K562 (cell line): ENCODE measurements around the gene TRPC3. TPM values are rescaled to one million over a fixed set of nuclear protein-coding genes. Genes with fewer than 3 reads are reported as not detected.

ENCODE experiments used
- ATAC-seq: fragments of 200-7000 bp; cut with Tn5 transposase; 3 replicates; pipeline ENCODE4 v1.9.1; 2020; ENCODE audit warnings: moderate library complexity
- BruUV-seq: library from RNA; stranded (reverse); fragments of 400-500 nt; replicated peaks from 2 replicates; lab custom pipeline; 2021; lab: Mats Ljungman, UMichigan
- CTCF ChIA-PET: fragments of 300-600 bp; formaldehyde crosslinking; extraction: SDS; loops from one replicate; lab custom pipeline; 2021; ENCODE audit warnings: low intra/inter-chr PET ratio; lab: Yijun Ruan, JAX
- POLR2A ChIA-PET: fragments of 300-600, 350-650 bp; sonication (Branson Sonifier 250); formaldehyde crosslinking; extraction: SDS; loops from one replicate; lab custom pipeline; 2021; ENCODE audit warnings: antibody characterized with exemption, inconsistent platforms; lab: Yijun Ruan, JAX
- DNase-seq, 4 experiments: peaks; one replicate each; pipeline versions ENCODE4 v3.0.0 to v3.0.0-alpha.2; 2011 to 2018; ENCODE audit warnings: low spot score in 3 of 4, mixed read lengths in 3 of 4; ENCODE audit errors: extremely low read depth in 1 of 4
- FAIRE-seq: peaks from 2 replicates; lab custom pipeline; 2011; peaks lifted over from hg19 to GRCh38; lab: Jason Lieb, UNC
- H2AFZ ChIP-seq: 2 replicates; pipeline ENCODE4 v1.6.0; 2011; ENCODE audit warnings: low read depth, low read length, control low read depth, inconsistent platforms
- H3K27ac ChIP-seq: fragments of 200-600 bp; 3 replicates; pipeline ENCODE4 v1.8.0; 2011; ENCODE audit warnings: low read depth, mild to moderate bottlenecking, control low read depth, inconsistent platforms, low read length, moderate library complexity, mixed read lengths; ENCODE audit errors: extremely low read depth
- H3K27me3 ChIP-seq, 2 experiments: fragments of 300-600 bp in 1 of 2; 2 replicates in 1 of 2; 3 replicates in 1 of 2; pipeline versions ENCODE4 v1.6.0 to v1.8.0; 2011; ENCODE audit warnings: inconsistent platforms in 2 of 2, low read length in 2 of 2, mild to moderate bottlenecking in 1 of 2, mixed read lengths in 1 of 2, moderate library complexity in 1 of 2; ENCODE audit not compliant: control insufficient read depth in 2 of 2, insufficient read depth in 2 of 2
- H3K36me3 ChIP-seq: fragments of 300-600 bp; 3 replicates; pipeline ENCODE4 v1.8.0; 2011; ENCODE audit warnings: mild to moderate bottlenecking, low read length, inconsistent platforms; ENCODE audit not compliant: control insufficient read depth, insufficient read depth
- H3K4me1 ChIP-seq, 2 experiments: fragments of 200-600 bp in 1 of 2; replicated peaks in 1 of 2; 2 replicates in 1 of 2; 3 replicates in 1 of 2; pipeline versions ENCODE4 v1.5.1 to v1.8.0; 2011; ENCODE audit warnings: inconsistent platforms in 2 of 2, low read length in 2 of 2, mild to moderate bottlenecking in 1 of 2, mixed read lengths in 1 of 2, moderate library complexity in 1 of 2; ENCODE audit not compliant: control insufficient read depth in 2 of 2, insufficient read depth in 2 of 2
- H3K4me2 ChIP-seq: 2 replicates; pipeline ENCODE4 v1.6.1; 2011; ENCODE audit warnings: low read length, control low read depth, inconsistent platforms, mixed read lengths; ENCODE audit not compliant: insufficient read depth
- H3K4me3 ChIP-seq: fragments of 200-600 bp; sonication (generic), shearing (Covaris generic); 2 replicates; pipeline ENCODE4 v1.5.1; 2016; ENCODE audit warnings: control low read depth, inconsistent platforms
- H3K79me2 ChIP-seq: fragments of 200-600 bp; 3 replicates; pipeline ENCODE4 v1.8.0; 2011; ENCODE audit warnings: low read length, inconsistent platforms; ENCODE audit not compliant: control insufficient read depth, insufficient read depth
- H3K9ac ChIP-seq, 2 experiments: 2 replicates each; pipeline versions ENCODE4 v1.6.0 to v1.6.1; 2011; ENCODE audit warnings: low read depth in 2 of 2, low read length in 2 of 2, control low read depth in 1 of 2, inconsistent platforms in 1 of 2, mild to moderate bottlenecking in 1 of 2, mixed read lengths in 1 of 2; ENCODE audit not compliant: insufficient read depth in 1 of 2
- H3K9me1 ChIP-seq: one replicate; pipeline ENCODE4 v1.6.0; 2011; ENCODE audit warnings: inconsistent platforms, mild to moderate bottlenecking, low read length, moderate library complexity; ENCODE audit not compliant: control insufficient read depth, insufficient read depth
- H3K9me3 ChIP-seq: replicated peaks from 2 replicates; pipeline ENCODE4 v1.5.1; 2011; ENCODE audit warnings: low read depth, low read length, inconsistent platforms; ENCODE audit not compliant: control insufficient read depth, insufficient read depth
- H4K20me1 ChIP-seq: replicated peaks from 2 replicates; pipeline ENCODE4 v1.6.1; 2011; ENCODE audit warnings: low read length, inconsistent platforms, mixed read lengths; ENCODE audit not compliant: control insufficient read depth, insufficient read depth
- CEBPB ChIP-seq: fragments of 450-650 bp; IDR thresholded peaks from 2 replicates; pipeline ENCODE4 v1.6.1; 2016; ENCODE audit warnings: missing genetic modification characterization, missing compliant biosample characterization
- CEBPG ChIP-seq, 3 experiments: fragments of 200-800 bp in 1 of 3; sonication (Bioruptor generic) in 1 of 3; sonication (generic) in 1 of 3; formaldehyde crosslinking in 1 of 3; IDR thresholded peaks in 2 of 3; conservative IDR thresholded peaks in 1 of 3; 2 replicates each; pipeline versions ENCODE4 v1.6.1 to v1.8.0; 2016 to 2022; ENCODE audit warnings: missing compliant biosample characterization in 2 of 3, missing genetic modification characterization in 2 of 3, mild to moderate bottlenecking in 1 of 3, missing genetic modification reagents in 1 of 3
- ILK ChIP-seq: fragments of 450-650 bp; IDR thresholded peaks from 2 replicates; pipeline ENCODE4 v1.6.1; 2016; ENCODE audit warnings: missing genetic modification characterization, low read depth, mild to moderate bottlenecking, missing compliant biosample characterization, moderate library complexity, borderline replicate concordance
- LCOR ChIP-seq: sonication (generic); formaldehyde crosslinking; IDR thresholded peaks from 2 replicates; pipeline ENCODE4 v1.8.0; 2022; ENCODE audit warnings: mild to moderate bottlenecking, missing genetic modification reagents
- RNF2 ChIP-seq: sonication (generic); IDR thresholded peaks from 2 replicates; pipeline ENCODE4 v1.6.1; 2016
- STAT6 ChIP-seq: sonication (generic); formaldehyde crosslinking; IDR thresholded peaks from 2 replicates; pipeline ENCODE4 v1.8.1; 2023; ENCODE audit warnings: mild to moderate bottlenecking, missing genetic modification reagents
- in situ Hi-C: fragments of 300-500 bp; cut with MboI; formaldehyde crosslinking; loops from 4 replicates; pipeline ENCODE4 v1.15.0; 2018; ENCODE audit warnings: inconsistent platforms, mixed read lengths
- intact Hi-C: fragments of 100-400 bp; cut with micrococcal nuclease; formaldehyde crosslinking; loops from 2 replicates; pipeline ENCODE4 v1.14.2; 2022
- polyA plus RNA-seq, 8 experiments: library from polyadenylated mRNA; depleted of rRNA in 4 of 8; stranded (reverse) in 5 of 8; unstranded in 3 of 8; fragments of >200 nt; fragmentation: Nextera tagmentation in 2 of 8; fragmentation: Illumina TruSeq in 1 of 8; extraction: Ambion mirVana in 2 of 8; extraction: Trizol in 1 of 8; gene quantifications; 2 replicates each; pipeline versions ENCODE4 v1.2.1 to v1.2.3, GENCODE V29; 2011 to 2014; ENCODE audit warnings: inconsistent platforms in 1 of 8, missing spikeins in 1 of 8
- total RNA-seq, 7 experiments: library from RNA; depleted of rRNA in 6 of 7; stranded (reverse); fragments of >200 nt in 6 of 7; fragmentation: Illumina TruSeq in 2 of 7; extraction: Trizol in 2 of 7; gene quantifications; 2 replicates each; pipeline versions ENCODE4 v1.2.1 to v1.2.3, GENCODE V29; 2011 to 2021; ENCODE audit warnings: low replicate concordance in 1 of 7

TRPC3 gene
- total and polyA plus RNA-seq, 9 of the 15 experiments (the other 6 are each of a cell fraction or from before 2014, with no cell fraction given), result 0.01 to 0.27 (median 0.11) TPM

GRCh38 chr4:121995790-121996537 is 44.1 kb upstream of the TRPC3 start (continued):
- TF ChIP-seq RNF2, result no peak

GRCh38 chr4:121991968-121992367 is 40.1 kb upstream of the TRPC3 start:
- ChIA-PET CTCF (no interaction called here), POLR2A (no interaction called here)
- Histone ChIP-seq H3K9ac (no peak overlapping the region), H3K27me3 (no peaks in the 10 kb centered on the region), H3K36me3 (no peaks in the 10 kb centered on the region), H4K20me1 (no peaks in the 10 kb centered on the region), H3K4me1 (peaks cover 4 to 28% of the 10 kb centered on the region in 2 experiments; a peak in 3 of 5 replicates), H3K4me3 (no peak overlapping the region), H2AFZ (no peak overlapping the region), H3K9me1 (no peaks in the 10 kb centered on the region), H3K4me2 (no peak overlapping the region), H3K79me2 (no peaks in the 10 kb centered on the region), H3K27ac (no peak overlapping the region), H3K9me3 (no peaks in the 10 kb centered on the region)
- DNase-seq (no peak), FAIRE-seq (no peak), ATAC-seq (no peak)
- TF ChIP-seq CEBPG (CRISPR knock-in tag; IDR thresholded peaks at IDR 0.05), result 0 out of 2 replicates have a peak, but pooled peaks have one; percentile 17
- TF ChIP-seq CEBPG (tag; conservative IDR thresholded peaks at IDR 0.05 in 1 of 2, IDR thresholded peaks at IDR 0.05 in 1 of 2), result peak; percentile 32 to 47; a peak in 2 of 4 replicates
- TF ChIP-seq LCOR (CRISPR knock-in tag), result no peak
- no peak for TF ChIP-seq STAT6
- no peak for TF ChIP-seq ILK
- TF ChIP-seq CEBPB, result peak; percentile 80
- no TSS peak for BruUV-seq
- intact Hi-C loops, result no loop called here
- in situ Hi-C loops, result no loop called here
